ENCODE results near the gene COX18. TPM values are rescaled to one million over a fixed set of nuclear protein-coding genes. Genes with fewer than 3 reads are reported as not detected.

COX18 gene
- total RNA-seq, 1 experiment from 2014 or later = 30.5 TPM

GRCh38 chr4:73053974-73054480, 15.5 kb downstream of the COX18 start:
- DNase-seq (ENCODE audit: low read depth) = no peak

- DNase-seq (ENCODE audit: low read depth) = no peak
Measured at GRCh38 chr4:73053076-73053475, 16.4 kb downstream of the COX18 start.

GRCh38 chr4:73051625-73052024, 17.9 kb downstream of the COX18 start:
- no peak for DNase-seq (ENCODE audit: low read depth)

GRCh38 chr4:73045879-73046278, 23.6 kb downstream of the COX18 start:
- no peak for DNase-seq (ENCODE audit: low read depth)

- DNase-seq (ENCODE audit: low read depth) = no peak
Measured at GRCh38 chr4:73037057-73037456, 32.5 kb downstream of the COX18 start.

- no peak for DNase-seq (ENCODE audit: low read depth)
Measured at GRCh38 chr4:73036123-73036522, 33.4 kb downstream of the COX18 start.

- no peak for DNase-seq (ENCODE audit: low read depth)
Measured at GRCh38 chr4:73034896-73035295, 34.6 kb downstream of the COX18 start.

GRCh38 chr4:73028621-73029020, 40.9 kb downstream of the COX18 start:
- DNase-seq (ENCODE audit: low read depth) = no peak

GRCh38 chr4:73021634-73022033, 47.9 kb downstream of the COX18 start:
- peak; percentile 52 for DNase-seq (ENCODE audit: low read depth)

GRCh38 chr4:73019462-73020047, 50.0 kb downstream of the COX18 start:
- peak; percentile 41 for DNase-seq (ENCODE audit: low read depth)

GRCh38 chr4:73018595-73018994, 50.9 kb downstream of the COX18 start:
- DNase-seq (ENCODE audit: low read depth) = no peak

GRCh38 chr4:73013310-73013709, 56.2 kb downstream of the COX18 start:
- DNase-seq (ENCODE audit: low read depth) = no peak

GRCh38 chr4:73012673-73013072, 56.8 kb downstream of the COX18 start:
- DNase-seq (ENCODE audit: low read depth) = no peak

- DNase-seq (ENCODE audit: low read depth) = no peak
Measured at GRCh38 chr4:73011629-73011985, 57.9 kb downstream of the COX18 start.

GRCh38 chr4:73010789-73011628, 58.5 kb downstream of the COX18 start:
- no peak for DNase-seq (ENCODE audit: low read depth)

GRCh38 chr4:73007526-73008100, 61.9 kb downstream of the COX18 start:
- DNase-seq (ENCODE audit: low read depth) = peak; percentile 23

GRCh38 chr4:73006286-73006990, 63.1 kb downstream of the COX18 start:
- DNase-seq (ENCODE audit: low read depth) = no peak

- no peak for DNase-seq (ENCODE audit: low read depth)
Measured at GRCh38 chr4:73005514-73005913, 64.0 kb downstream of the COX18 start.
